Gastrocnemius medialis (tissue), 4 donors: Measurements from ENCODE around the gene DLEC1.
"Not testable (repeated sequence)": the region's sequence is repeated elsewhere in the genome, so short reads cannot be mapped to it uniquely, and the experiment has no call there.

ENCODE experiments used
- CTCF ChIP-seq, 5 experiments: fragments of 450-650 bp in 3 of 5; fragments of 200-600 bp in 2 of 5; sonication (generic) in 2 of 5; IDR thresholded peaks in 4 of 5; conservative IDR thresholded peaks in 1 of 5; 1 replicate in 4 of 5; 2 replicates in 1 of 5; pipeline ENCODE4 v1.5.1; 2016 to 2019; ENCODE audit warnings: antibody characterized with exemption in 5 of 5, mild to moderate bottlenecking in 3 of 5, moderate library complexity in 3 of 5
- POLR2A ChIP-seq, 2 donors: fragments of 450-650 bp; IDR thresholded peaks; one replicate each; pipeline ENCODE4 v1.6.1; 2017; ENCODE audit warnings: antibody characterized with exemption in 2 of 2, mild to moderate bottlenecking in 2 of 2, moderate library complexity in 2 of 2

- not testable (repeated sequence) for TF ChIP-seq POLR2A (IDR thresholded peaks at IDR 0.05); CTCF (IDR thresholded peaks at IDR 0.05 in 4 of 5, conservative IDR thresholded peaks at IDR 0.05 in 1 of 5)
Observed at GRCh38 chr3:38082296-38082695, 43.3 kb downstream of the DLEC1 start.
